ENCODE measurements around the gene PHACTR1. TPM values are rescaled to one million over a fixed set of nuclear protein-coding genes. Genes with fewer than 3 reads are reported as not detected.
"Not testable (repeated sequence)": the region's sequence is repeated elsewhere in the genome, so short reads cannot be mapped to it uniquely, and the experiment has no call there.

Gene PHACTR1
- total RNA-seq, 1 donor: 0.43 TPM

DNA sequence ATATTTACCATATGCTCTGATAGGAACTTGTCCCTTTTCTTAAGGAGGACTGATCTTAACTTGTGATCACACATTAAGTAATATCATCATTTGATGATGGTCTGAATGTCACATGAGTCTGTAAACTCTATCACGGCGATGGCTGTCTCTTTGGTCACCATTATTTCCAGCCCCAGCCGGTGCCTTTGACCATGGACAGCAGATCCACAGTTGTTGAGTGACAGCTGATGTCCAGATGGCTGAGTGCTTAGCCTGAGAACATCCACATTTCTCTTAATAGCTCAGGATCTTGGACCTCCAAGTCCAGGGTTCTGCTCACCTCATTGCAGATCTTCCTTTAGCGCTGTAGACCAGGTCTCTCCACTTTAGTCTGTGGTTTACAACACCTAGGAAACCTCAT is 440.7 kb downstream of the PHACTR1 start:
- TF ChIP-seq CTCF (IDR thresholded peaks at IDR 0.05; ENCODE audit: insufficient read depth, low read depth, low read length): no peak
- DNase-seq (ENCODE audit: low read depth): no peak
- no peak overlapping the region for H3K4me3 ChIP-seq (ENCODE audit: low read depth, low read length)

- no peak for TF ChIP-seq CTCF (IDR thresholded peaks at IDR 0.05; ENCODE audit: insufficient read depth, low read depth, low read length)
- no peak for DNase-seq (ENCODE audit: low read depth)
- H3K4me3 ChIP-seq (ENCODE audit: low read depth, low read length): no peak overlapping the region
These were observed 442.7 kb downstream of the PHACTR1 start for GRCh38 chr6:13159300-13159699.

GRCh38 chr6:13159822-13160221 is 443.3 kb downstream of the PHACTR1 start:
- not testable (repeated sequence) for DNase-seq (ENCODE audit: low read depth); H3K4me3 ChIP-seq (ENCODE audit: low read depth, low read length)

DNA sequence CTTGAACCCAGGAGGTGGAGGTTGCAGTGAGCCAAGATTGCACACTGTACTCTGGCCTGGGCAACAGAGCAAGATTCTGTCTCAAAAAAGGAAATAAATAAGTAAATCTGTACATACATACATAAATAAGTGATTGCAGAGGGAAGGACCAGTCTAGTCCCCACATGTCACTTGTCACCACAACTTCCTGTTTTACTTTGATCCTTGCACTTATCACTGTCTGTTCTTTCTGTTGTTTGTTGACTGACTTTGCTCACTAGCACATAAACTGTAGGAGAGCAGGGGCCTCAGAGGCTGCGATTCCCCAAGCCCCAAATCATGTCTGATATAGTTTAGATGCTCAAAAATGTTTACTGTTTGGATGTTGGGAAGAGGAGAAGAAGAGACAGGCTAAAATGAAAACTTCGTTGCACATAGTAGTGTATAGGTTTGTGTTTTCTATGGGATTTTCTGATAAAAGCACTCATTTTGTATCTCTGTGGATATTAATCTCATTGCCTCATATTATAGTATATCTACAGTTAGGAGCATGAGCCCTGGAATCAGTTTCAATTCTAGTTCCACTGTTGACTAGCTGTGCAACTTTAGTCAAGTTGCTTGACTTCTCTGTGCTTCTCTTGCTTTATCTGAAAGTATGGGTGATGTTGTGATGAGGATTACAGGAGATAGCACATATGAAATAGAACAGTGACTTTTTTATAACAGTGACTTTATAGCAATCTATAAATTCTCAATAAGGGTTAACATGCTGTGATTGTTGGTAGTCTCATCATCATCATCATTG is 446.8 kb downstream of the PHACTR1 start:
- no peak overlapping the region for H3K4me3 ChIP-seq (ENCODE audit: low read depth, low read length)
- no peak for TF ChIP-seq CTCF (IDR thresholded peaks at IDR 0.05; ENCODE audit: insufficient read depth, low read depth, low read length)
- DNase-seq (ENCODE audit: low read depth): no peak

- no peak for DNase-seq (ENCODE audit: low read depth)
- H3K4me3 ChIP-seq (ENCODE audit: low read depth, low read length): no peak overlapping the region
- TF ChIP-seq CTCF (IDR thresholded peaks at IDR 0.05; ENCODE audit: insufficient read depth, low read depth, low read length): no peak
These were observed 447.7 kb downstream of the PHACTR1 start for GRCh38 chr6:13164291-13164690.

DNA sequence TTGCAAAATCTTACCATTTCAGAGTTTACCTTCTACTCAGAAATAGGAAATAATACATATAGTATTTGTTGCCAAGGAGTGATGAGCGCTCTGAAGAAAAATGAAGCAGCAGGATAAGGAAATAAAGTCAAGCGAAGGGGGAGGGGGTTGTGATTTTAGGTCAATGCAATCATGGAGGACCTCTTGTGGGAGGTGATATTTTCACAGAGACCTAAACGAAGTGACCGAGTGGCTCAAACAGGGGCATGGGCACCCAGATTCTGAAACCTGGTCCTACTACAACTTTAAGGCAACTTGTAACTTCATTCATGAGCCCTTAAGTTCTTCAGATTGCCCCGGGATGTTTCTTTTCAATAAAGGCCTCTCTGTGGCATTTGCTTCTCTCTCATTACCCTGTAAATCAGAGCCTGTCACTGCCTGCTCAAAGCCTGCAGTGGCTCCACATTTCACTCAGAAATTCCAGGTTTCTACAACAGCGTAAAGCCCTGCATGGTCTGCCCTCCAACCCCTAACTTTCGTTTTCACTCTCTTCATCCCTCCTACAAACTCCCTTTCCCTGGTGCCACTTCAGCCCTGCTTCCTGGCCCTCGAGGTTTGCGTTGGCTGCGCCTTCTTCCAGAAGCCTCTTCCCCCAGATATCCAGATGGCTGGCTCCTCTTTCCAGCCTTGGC is 449.1 kb downstream of the PHACTR1 start:
- TF ChIP-seq CTCF (IDR thresholded peaks at IDR 0.05; ENCODE audit: insufficient read depth, low read depth, low read length): no peak
- H3K4me3 ChIP-seq (ENCODE audit: low read depth, low read length): peak overlapping the region; percentile 16
- peak; percentile 1 for DNase-seq (ENCODE audit: low read depth)

DNA sequence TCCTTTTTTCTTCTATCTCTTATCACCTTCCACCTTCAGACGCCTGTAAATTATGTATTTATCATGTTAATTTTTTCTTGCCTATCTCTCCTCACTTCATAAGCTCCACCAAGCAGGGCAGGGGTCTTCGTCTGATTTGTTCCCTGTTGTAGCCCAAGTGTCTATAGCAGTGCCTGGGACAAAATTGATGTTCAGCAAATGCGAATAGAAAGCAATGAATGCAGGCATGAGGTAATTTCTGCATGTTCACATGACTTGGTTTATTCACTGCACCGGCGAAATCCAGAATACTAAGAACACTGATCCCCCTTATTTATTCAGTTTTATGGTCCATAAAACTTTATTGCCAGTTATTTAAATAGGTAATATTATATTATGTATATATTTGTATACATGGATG is 449.7 kb downstream of the PHACTR1 start:
- TF ChIP-seq CTCF (IDR thresholded peaks at IDR 0.05; ENCODE audit: insufficient read depth, low read depth, low read length): no peak
- no peak for DNase-seq (ENCODE audit: low read depth)
- H3K4me3 ChIP-seq (ENCODE audit: low read depth, low read length): no peak overlapping the region
